Ectodermal cell (in vitro differentiated cells): ENCODE measurements around the gene RASSF4.

Source experiments
- H3K27ac ChIP-seq: 2 replicates; pipeline ENCODE4 v1.7.0; 2013; ENCODE audit warnings: mild to moderate bottlenecking, low read depth, low read length; ENCODE audit not compliant: insufficient read depth, poor library complexity, severe bottlenecking
- H3K27me3 ChIP-seq: 2 replicates; pipeline ENCODE4 v1.7.0; 2013; ENCODE audit warnings: mild to moderate bottlenecking, low read length; ENCODE audit not compliant: insufficient read depth, control insufficient read depth, poor library complexity, severe bottlenecking
- H3K36me3 ChIP-seq: one replicate; pipeline ENCODE4 v1.7.0; 2013; ENCODE audit warnings: low read length; ENCODE audit not compliant: control insufficient read depth, insufficient read depth
- H3K4me1 ChIP-seq: one replicate; pipeline ENCODE4 v1.7.0; 2013; ENCODE audit warnings: low read length; ENCODE audit not compliant: control insufficient read depth, insufficient read depth
- H3K4me3 ChIP-seq: 2 replicates; pipeline ENCODE4 v1.7.0; 2013; ENCODE audit warnings: low read depth, low read length, control low read depth; ENCODE audit not compliant: insufficient read depth
- H3K9me3 ChIP-seq: 2 replicates; pipeline ENCODE4 v1.7.0; 2013; ENCODE audit warnings: mild to moderate bottlenecking, low read length, moderate library complexity; ENCODE audit not compliant: control insufficient read depth
- WGBS, 2 experiments: methylation state at CpG; one replicate each; pipeline ENCODE4 v1.1.7; 2013; ENCODE audit warnings: missing lambda C conversion rate in 2 of 2; 5-methylcytosine and 5-hydroxymethylcytosine counted together

Gene RASSF4

DNA sequence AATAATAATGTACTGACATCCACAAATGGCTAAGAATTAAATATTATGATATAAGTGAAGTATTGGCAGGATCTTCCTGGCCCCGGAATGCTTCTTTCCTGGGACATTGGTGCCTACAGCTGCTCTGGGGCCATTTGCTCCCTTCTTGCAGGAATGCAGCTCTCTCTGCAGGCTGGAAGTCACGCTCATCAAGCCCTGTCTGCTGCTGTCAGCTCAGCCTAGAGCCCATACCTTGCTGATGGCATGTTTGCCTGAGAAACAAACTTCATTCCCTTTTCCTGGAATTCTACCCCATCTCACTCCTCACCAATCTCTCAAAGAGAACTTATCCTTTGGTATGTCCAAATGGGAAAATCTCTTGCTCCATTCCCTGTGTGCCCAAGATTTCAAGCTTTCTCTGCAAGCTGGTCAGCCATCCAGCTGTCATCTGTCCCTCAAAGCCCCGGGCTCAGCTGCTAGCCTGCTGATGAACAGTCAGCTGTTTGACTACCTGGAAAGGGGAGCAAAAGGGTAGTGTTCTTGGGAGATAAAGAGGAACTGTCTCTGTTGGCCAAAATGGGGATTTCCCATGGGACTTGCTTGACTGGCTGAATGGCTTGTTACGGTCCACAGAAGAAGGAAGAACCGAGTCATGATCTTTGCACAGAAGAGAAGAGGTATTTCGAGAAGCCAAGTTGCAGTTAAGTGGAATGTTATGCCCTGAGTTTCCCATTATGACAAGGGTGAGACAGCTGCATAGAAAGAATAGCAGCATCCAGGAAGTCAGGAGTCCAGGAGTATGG, 12.0 kb upstream of the RASSF4 start:
- Histone ChIP-seq H3K4me3 (no peak overlapping the region), H3K4me1 (peaks cover 8% of the 10 kb centered on the region), H3K27me3 (no peaks in the 10 kb centered on the region), H3K9me3 (no peaks in the 10 kb centered on the region), H3K27ac (no peak overlapping the region), H3K36me3 (no peaks in the 10 kb centered on the region)
- WGBS, 2 experiments = 90% methylated on average over 6 of the region's 6 CpGs

- 82 to 98% methylated on average over 1 of the region's 1 CpG for WGBS, 2 experiments
- no peak overlapping the region for H3K27ac ChIP-seq
These were observed 11.0 kb upstream of the RASSF4 start for GRCh38 chr10:44948642-44949041.

GRCh38 chr10:44949127-44949802, 10.3 kb upstream of the RASSF4 start:
- Histone ChIP-seq H3K9me3 (no peaks in the 10 kb centered on the region), H3K4me3 (no peak overlapping the region), H3K27me3 (no peaks in the 10 kb centered on the region), H3K4me1 (peaks cover 15% of the 10 kb centered on the region), H3K36me3 (no peaks in the 10 kb centered on the region), H3K27ac (no peak overlapping the region)
- 86 to 88% methylated on average over 5 of the region's 5 CpGs for WGBS, 2 experiments

More at GRCh38 chr10:44948642-44949041, 11.0 kb upstream of the RASSF4 start:
- H3K4me1 ChIP-seq = peaks cover 15% of the 10 kb centered on the region
- no peak overlapping the region for H3K4me3 ChIP-seq
- H3K9me3 ChIP-seq = no peaks in the 10 kb centered on the region
- H3K36me3 ChIP-seq = no peaks in the 10 kb centered on the region
- no peaks in the 10 kb centered on the region for H3K27me3 ChIP-seq

DNA sequence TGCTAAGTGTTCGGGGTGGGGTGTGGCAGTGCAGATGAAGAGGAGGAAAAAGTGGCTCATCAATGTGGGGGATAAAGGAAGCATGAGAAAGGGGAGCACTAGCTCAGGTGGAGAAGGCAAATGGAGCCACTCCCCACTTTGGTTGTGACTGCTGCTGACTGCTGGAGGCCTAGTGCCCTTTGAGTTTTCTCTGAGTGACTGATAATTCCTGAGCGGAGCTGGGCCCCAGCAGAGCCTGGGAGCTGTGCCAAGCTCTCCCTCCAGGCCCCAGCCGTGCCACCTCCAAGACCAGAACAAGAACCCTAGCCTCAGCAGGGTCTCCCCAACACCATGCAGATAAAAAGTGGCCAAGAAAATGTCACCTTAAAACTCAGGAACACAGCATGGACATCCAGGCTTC, 9.7 kb upstream of the RASSF4 start:
- H3K27me3 ChIP-seq = no peaks in the 10 kb centered on the region
- no peak overlapping the region for H3K4me3 ChIP-seq
- H3K27ac ChIP-seq = no peak overlapping the region
- 86 to 94% methylated on average over 3 of the region's 3 CpGs for WGBS, 2 experiments
- H3K36me3 ChIP-seq = no peaks in the 10 kb centered on the region
- H3K9me3 ChIP-seq = no peaks in the 10 kb centered on the region
- H3K4me1 ChIP-seq = peaks cover 15% of the 10 kb centered on the region

GRCh38 chr10:44950326-44951225, 9.0 kb upstream of the RASSF4 start:
- Histone ChIP-seq H3K4me1 (peaks cover 15% of the 10 kb centered on the region), H3K27me3 (no peaks in the 10 kb centered on the region), H3K9me3 (no peaks in the 10 kb centered on the region), H3K36me3 (no peaks in the 10 kb centered on the region), H3K27ac (no peak overlapping the region), H3K4me3 (no peak overlapping the region)
- WGBS, 2 experiments = 92% methylated on average over 10 of the region's 10 CpGs

DNA sequence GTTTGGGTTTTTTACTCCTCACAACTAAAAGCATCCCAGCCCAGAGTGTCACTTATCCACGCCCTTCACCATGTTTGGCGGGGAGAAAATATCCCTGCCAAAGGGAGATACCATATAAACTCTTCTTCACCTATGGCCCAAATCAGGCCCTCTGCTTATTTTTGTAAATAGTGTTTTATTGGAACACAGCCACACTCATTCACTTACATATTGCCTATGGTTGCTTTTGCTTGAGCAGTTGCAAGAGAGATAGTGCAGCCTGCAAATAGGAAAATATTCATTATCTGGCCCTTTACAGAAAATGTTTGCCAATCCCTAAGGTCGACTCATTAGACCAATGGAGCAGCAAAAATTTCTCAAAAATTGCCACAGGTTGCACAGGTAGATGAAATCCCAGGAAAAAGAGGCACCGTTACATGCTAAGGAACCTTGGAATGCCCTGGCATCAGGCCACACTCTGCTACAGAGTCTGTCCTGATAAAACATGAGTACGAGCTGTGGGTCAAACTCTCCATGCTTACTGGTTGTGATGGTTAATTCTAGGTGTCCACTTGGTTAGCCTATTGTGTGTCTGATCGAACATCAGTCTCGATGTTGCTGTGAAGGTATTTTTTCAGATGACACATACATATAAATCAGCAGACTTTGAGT, 7.9 kb upstream of the RASSF4 start:
- H3K27ac ChIP-seq = no peak overlapping the region
- H3K27me3 ChIP-seq = no peaks in the 10 kb centered on the region
- no peaks in the 10 kb centered on the region for H3K36me3 ChIP-seq
- no peaks in the 10 kb centered on the region for H3K9me3 ChIP-seq
- H3K4me1 ChIP-seq = peaks cover 15% of the 10 kb centered on the region
- H3K4me3 ChIP-seq = no peak overlapping the region
- WGBS, 2 experiments = 94 to 95% methylated on average over 5 to 7 of the region's 7 CpGs

DNA sequence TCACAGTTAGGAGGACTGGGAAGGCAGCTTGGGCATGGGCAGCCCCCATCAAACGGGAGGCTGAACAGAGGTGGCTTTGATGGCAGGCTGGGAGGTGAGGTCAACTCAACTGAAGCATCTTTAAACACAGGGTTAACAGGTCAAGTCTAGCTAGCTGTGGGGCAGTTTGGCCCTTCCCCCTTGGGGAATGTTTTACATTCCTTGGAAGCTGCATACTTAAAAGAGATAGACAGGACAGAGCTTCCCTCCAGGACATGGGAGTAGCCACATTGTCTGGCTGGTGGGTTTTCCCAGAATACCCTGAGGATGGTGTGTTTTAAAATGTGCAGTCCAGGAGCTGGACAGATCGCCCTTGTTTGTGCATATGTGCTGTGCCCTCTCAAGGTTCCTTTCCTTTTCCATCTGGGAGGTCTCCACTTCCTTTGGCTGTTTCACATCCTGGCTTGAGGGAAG, 6.8 kb upstream of the RASSF4 start:
- H3K4me1 ChIP-seq = peaks cover 9% of the 10 kb centered on the region
- no peaks in the 10 kb centered on the region for H3K36me3 ChIP-seq
- peak overlapping the region; percentile 36 for H3K27ac ChIP-seq
- H3K27me3 ChIP-seq = no peaks in the 10 kb centered on the region
- 67 to 76% methylated on average over 2 of the region's 2 CpGs for WGBS, 2 experiments
- H3K4me3 ChIP-seq = no peak overlapping the region
- no peaks in the 10 kb centered on the region for H3K9me3 ChIP-seq

DNA sequence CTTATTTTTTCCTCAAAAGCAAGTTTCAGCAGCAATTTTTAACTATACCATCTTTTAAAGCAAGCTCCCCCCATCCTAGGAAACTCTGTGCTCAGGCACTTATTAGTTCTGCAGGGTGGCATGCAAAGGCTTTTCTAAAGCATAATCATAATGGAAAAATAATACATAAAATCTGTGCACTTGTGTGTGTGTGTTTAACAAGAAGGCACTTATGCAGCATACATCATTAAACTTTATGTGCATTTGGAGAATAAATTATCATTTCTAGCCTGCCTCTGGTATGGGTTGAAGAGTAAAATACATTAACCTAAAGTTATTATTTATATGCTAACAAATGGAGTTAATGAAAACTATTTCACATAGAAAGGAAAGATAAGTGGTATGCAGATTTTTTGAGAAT, 5.6 kb upstream of the RASSF4 start:
- no peaks in the 10 kb centered on the region for H3K27me3 ChIP-seq
- H3K27ac ChIP-seq = no peak overlapping the region
- H3K9me3 ChIP-seq = no peaks in the 10 kb centered on the region
- no peaks in the 10 kb centered on the region for H3K36me3 ChIP-seq
- peaks cover 9% of the 10 kb centered on the region for H3K4me1 ChIP-seq
- H3K4me3 ChIP-seq = no peak overlapping the region

DNA sequence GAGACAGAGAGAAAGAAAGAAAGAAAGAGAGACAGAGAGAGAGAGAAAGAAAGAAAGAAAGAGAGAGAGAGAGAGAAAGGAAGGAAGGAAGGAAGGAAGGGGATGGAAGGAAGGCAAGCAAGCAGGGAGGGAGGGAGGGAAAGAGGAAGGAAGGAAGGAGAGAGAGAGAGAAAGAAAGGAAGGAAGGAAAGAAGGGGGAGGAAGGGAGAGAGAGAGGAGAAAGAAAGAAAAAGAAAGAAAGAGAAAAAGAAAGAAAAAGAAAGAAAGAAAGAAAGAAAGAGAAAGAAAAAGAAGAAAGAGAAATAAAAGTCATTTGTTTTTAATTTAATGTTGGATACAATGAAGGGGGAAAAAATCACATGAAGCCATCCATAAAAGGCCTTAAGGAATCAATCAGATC, 4.6 kb upstream of the RASSF4 start:
- peaks cover 12% of the 10 kb centered on the region for H3K4me1 ChIP-seq
- H3K36me3 ChIP-seq = no peaks in the 10 kb centered on the region
- H3K27me3 ChIP-seq = peaks cover 2% of the 10 kb centered on the region
- H3K9me3 ChIP-seq = no peaks in the 10 kb centered on the region
- no peak overlapping the region for H3K4me3 ChIP-seq
- H3K27ac ChIP-seq = no peak overlapping the region
